GM21367 (cell line): Measurements from ENCODE around the gene CHORDC1.
"Not testable (repeated sequence)": the region's sequence is repeated elsewhere in the genome, so short reads cannot be mapped to it uniquely, and the experiment has no call there.

Source experiments
- ATAC-seq: cut with Tn5 transposase; IDR thresholded peaks from one replicate; pipeline ENCODE4 v1.9.1; 2021; ENCODE audit not compliant: unreplicated experiment

CHORDC1 gene

GRCh38 chr11:90218606-90219005, 4.2 kb downstream of the CHORDC1 start:
- ATAC-seq, result no peak

- ATAC-seq, result no peak
Measured at GRCh38 chr11:90216611-90217010, 6.2 kb downstream of the CHORDC1 start.

GRCh38 chr11:90213322-90213721, 9.5 kb downstream of the CHORDC1 start:
- ATAC-seq, result no peak

GRCh38 chr11:90208857-90209256, 14.0 kb downstream of the CHORDC1 start:
- ATAC-seq, result no peak

GRCh38 chr11:90207992-90208391, 14.9 kb downstream of the CHORDC1 start:
- ATAC-seq, result not testable (repeated sequence)

- peak; percentile 79 for ATAC-seq
Measured at GRCh38 chr11:90204832-90205646, 17.8 kb downstream of the CHORDC1 start.

GRCh38 chr11:90204407-90204806, 18.4 kb downstream of the CHORDC1 start:
- no peak for ATAC-seq

GRCh38 chr11:90202342-90202741, 20.5 kb downstream of the CHORDC1 start:
- no peak for ATAC-seq

- no peak for ATAC-seq
Measured at GRCh38 chr11:90197377-90197776, 25.5 kb downstream of the CHORDC1 start.

- ATAC-seq, result no peak
Measured at GRCh38 chr11:90192869-90193582, 29.8 kb downstream of the CHORDC1 start.

GRCh38 chr11:90189011-90189410, 33.8 kb downstream of the CHORDC1 start:
- ATAC-seq, result no peak

- no peak for ATAC-seq
Measured at GRCh38 chr11:90187839-90188238, 35.0 kb downstream of the CHORDC1 start.

- ATAC-seq, result no peak
Measured at GRCh38 chr11:90179923-90180322, 42.9 kb downstream of the CHORDC1 start.

- ATAC-seq, result no peak
Measured at GRCh38 chr11:90178751-90179150, 44.1 kb downstream of the CHORDC1 start.

- ATAC-seq, result no peak
Measured at GRCh38 chr11:90176069-90176468, 46.8 kb downstream of the CHORDC1 start.

GRCh38 chr11:90171359-90171758, 51.5 kb downstream of the CHORDC1 start:
- no peak for ATAC-seq

- no peak for ATAC-seq
Measured at GRCh38 chr11:90168571-90168970, 54.3 kb downstream of the CHORDC1 start.

- ATAC-seq, result not testable (repeated sequence)
Measured at GRCh38 chr11:90167704-90168103, 55.1 kb downstream of the CHORDC1 start.

- ATAC-seq, result not testable (repeated sequence)
Measured at GRCh38 chr11:90166982-90167573, 55.8 kb downstream of the CHORDC1 start.
